ENCODE measurements around the gene VWA8.
"Not testable (repeated sequence)": the region's sequence is repeated elsewhere in the genome, so short reads cannot be mapped to it uniquely, and the experiment has no call there.

Gene VWA8

GRCh38 chr13:41547251-41548000, 413.5 kb downstream of the VWA8 start:
- no peak for DNase-seq (ENCODE audit: low read depth, low spot score)
- no peak overlapping the region for H3K27ac ChIP-seq

- DNase-seq (ENCODE audit: low read depth, low spot score), result peak; percentile 62
- no peak overlapping the region for H3K27ac ChIP-seq
Observed at GRCh38 chr13:41546372-41547190, 414.3 kb downstream of the VWA8 start.

- no peak for DNase-seq (ENCODE audit: low read depth, low spot score)
- H3K27ac ChIP-seq, result peak overlapping the region; percentile 27
Observed at GRCh38 chr13:41545432-41545707, 415.5 kb downstream of the VWA8 start.

- H3K27ac ChIP-seq, result no peak overlapping the region
- no peak for DNase-seq (ENCODE audit: low read depth, low spot score)
Observed at GRCh38 chr13:41543664-41544300, 417.1 kb downstream of the VWA8 start.

GRCh38 chr13:41542799-41543198, 418.1 kb downstream of the VWA8 start:
- DNase-seq (ENCODE audit: low read depth, low spot score); H3K27ac ChIP-seq: not testable (repeated sequence)

- no peak for DNase-seq (ENCODE audit: low read depth, low spot score)
Observed at GRCh38 chr13:41542281-41542680, 418.6 kb downstream of the VWA8 start.

GRCh38 chr13:41541142-41541938, 419.6 kb downstream of the VWA8 start:
- DNase-seq (ENCODE audit: low read depth, low spot score), result no peak
- no peak overlapping the region for H3K27ac ChIP-seq

More at GRCh38 chr13:41542281-41542680, 418.6 kb downstream of the VWA8 start:
- H3K27ac ChIP-seq, result no peak overlapping the region

- DNase-seq (ENCODE audit: low read depth, low spot score); H3K27ac ChIP-seq: not testable (repeated sequence)
Observed at GRCh38 chr13:41540240-41540639, 420.7 kb downstream of the VWA8 start.

- no peak overlapping the region for H3K27ac ChIP-seq
- no peak for DNase-seq (ENCODE audit: low read depth, low spot score)
Observed at GRCh38 chr13:41533266-41534052, 427.4 kb downstream of the VWA8 start.

- DNase-seq (ENCODE audit: low read depth, low spot score), result no peak
- no peak overlapping the region for H3K27ac ChIP-seq
Observed at GRCh38 chr13:41528021-41528420, 432.9 kb downstream of the VWA8 start.

- no peak overlapping the region for H3K27ac ChIP-seq
- no peak for DNase-seq (ENCODE audit: low read depth, low spot score)
Observed at GRCh38 chr13:41520660-41521630, 440.0 kb downstream of the VWA8 start.

GRCh38 chr13:41520016-41520659, 440.8 kb downstream of the VWA8 start:
- no peak overlapping the region for H3K27ac ChIP-seq
- DNase-seq (ENCODE audit: low read depth, low spot score), result no peak

Measured in epithelial cell of prostate (primary cell).